ENCODE results near the gene PLCXD3.

DNA sequence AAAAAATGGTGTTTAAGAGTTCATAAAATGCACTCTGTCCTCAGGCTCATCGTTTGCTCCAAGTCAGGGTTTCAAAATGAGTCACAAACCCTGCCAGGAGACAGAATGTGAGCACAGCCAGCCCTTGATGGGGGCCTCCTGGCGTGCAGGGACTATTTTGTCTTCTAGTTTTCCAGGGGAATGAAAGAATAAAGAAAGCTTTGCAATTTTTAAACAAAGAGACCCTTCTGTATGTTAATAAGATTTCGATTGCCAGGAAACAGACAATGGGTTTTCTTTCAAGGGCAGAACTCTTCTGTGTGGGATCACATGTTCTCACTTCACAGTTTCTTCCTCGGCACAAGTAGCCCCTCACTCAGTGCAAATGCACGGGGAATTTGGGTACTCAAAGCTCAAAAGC is 175.6 kb downstream of the PLCXD3 start:
- TF ChIP-seq MAFK (IDR thresholded peaks at IDR 0.05; ENCODE audit: low read depth, low read length) (no peak), POLR2A (IDR thresholded peaks at IDR 0.05; ENCODE audit: low read depth, low read length) (no peak), SMC3 (IDR thresholded peaks at IDR 0.05; ENCODE audit: low read depth, low read length) (no peak), CEBPB (IDR thresholded peaks at IDR 0.05; ENCODE audit: low read depth, low read length) (no peak), BHLHE40 (IDR thresholded peaks at IDR 0.05; ENCODE audit: low read depth, low read length) (no peak), MXI1 (IDR thresholded peaks at IDR 0.05; ENCODE audit: borderline replicate concordance, low read depth, low read length) (no peak), CHD1 (IDR thresholded peaks at IDR 0.05; ENCODE audit: low read depth, low read length) (no peak), FOS (IDR thresholded peaks at IDR 0.05; ENCODE audit: low read depth, low read length) (no peak), NFE2L2 (IDR thresholded peaks at IDR 0.05; ENCODE audit: low read depth, low read length) (no peak), RCOR1 (IDR thresholded peaks at IDR 0.05; ENCODE audit: insufficient replicate concordance, low read length) (no peak), MAZ (IDR thresholded peaks at IDR 0.05; ENCODE audit: borderline replicate concordance, low read depth, low read length) (no peak), RFX5 (IDR thresholded peaks at IDR 0.05; ENCODE audit: low read depth, low read length) (no peak)
- TF ChIP-seq, protein P1, sequence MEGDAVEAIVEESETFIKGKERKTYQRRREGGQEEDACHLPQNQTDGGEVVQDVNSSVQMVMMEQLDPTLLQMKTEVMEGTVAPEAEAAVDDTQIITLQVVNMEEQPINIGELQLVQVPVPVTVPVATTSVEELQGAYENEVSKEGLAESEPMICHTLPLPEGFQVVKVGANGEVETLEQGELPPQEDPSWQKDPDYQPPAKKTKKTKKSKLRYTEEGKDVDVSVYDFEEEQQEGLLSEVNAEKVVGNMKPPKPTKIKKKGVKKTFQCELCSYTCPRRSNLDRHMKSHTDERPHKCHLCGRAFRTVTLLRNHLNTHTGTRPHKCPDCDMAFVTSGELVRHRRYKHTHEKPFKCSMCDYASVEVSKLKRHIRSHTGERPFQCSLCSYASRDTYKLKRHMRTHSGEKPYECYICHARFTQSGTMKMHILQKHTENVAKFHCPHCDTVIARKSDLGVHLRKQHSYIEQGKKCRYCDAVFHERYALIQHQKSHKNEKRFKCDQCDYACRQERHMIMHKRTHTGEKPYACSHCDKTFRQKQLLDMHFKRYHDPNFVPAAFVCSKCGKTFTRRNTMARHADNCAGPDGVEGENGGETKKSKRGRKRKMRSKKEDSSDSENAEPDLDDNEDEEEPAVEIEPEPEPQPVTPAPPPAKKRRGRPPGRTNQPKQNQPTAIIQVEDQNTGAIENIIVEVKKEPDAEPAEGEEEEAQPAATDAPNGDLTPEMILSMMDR (conservative IDR thresholded peaks at IDR 0.05; ENCODE audit: low read depth, low read length): no peak
- TF ChIP-seq, protein P2, sequence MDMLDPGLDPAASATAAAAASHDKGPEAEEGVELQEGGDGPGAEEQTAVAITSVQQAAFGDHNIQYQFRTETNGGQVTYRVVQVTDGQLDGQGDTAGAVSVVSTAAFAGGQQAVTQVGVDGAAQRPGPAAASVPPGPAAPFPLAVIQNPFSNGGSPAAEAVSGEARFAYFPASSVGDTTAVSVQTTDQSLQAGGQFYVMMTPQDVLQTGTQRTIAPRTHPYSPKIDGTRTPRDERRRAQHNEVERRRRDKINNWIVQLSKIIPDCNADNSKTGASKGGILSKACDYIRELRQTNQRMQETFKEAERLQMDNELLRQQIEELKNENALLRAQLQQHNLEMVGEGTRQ (IDR thresholded peaks at IDR 0.05; ENCODE audit: low read depth, low read length): no peak

Data from IMR-90 (cell line).